K562 (cell line): ENCODE measurements around the gene RBM15. TPM values are rescaled to one million over a fixed set of nuclear protein-coding genes. Genes with fewer than 3 reads are reported as not detected.

Experiments
- ATAC-seq: fragments of 200-7000 bp; cut with Tn5 transposase; 3 replicates; pipeline ENCODE4 v1.9.1; 2020; ENCODE audit warnings: moderate library complexity
- BruUV-seq: library from RNA; stranded (reverse); fragments of 400-500 nt; replicated peaks from 2 replicates; lab custom pipeline; 2021; lab: Mats Ljungman, UMichigan
- CTCF ChIA-PET: fragments of 300-600 bp; formaldehyde crosslinking; extraction: SDS; loops from one replicate; lab custom pipeline; 2021; ENCODE audit warnings: low intra/inter-chr PET ratio; lab: Yijun Ruan, JAX
- POLR2A ChIA-PET: fragments of 300-600, 350-650 bp; sonication (Branson Sonifier 250); formaldehyde crosslinking; extraction: SDS; loops from one replicate; lab custom pipeline; 2021; ENCODE audit warnings: antibody characterized with exemption, inconsistent platforms; lab: Yijun Ruan, JAX
- DNase-seq, 4 experiments: peaks; one replicate each; pipeline versions ENCODE4 v3.0.0 to v3.0.0-alpha.2; 2011 to 2018; ENCODE audit warnings: low spot score in 3 of 4, mixed read lengths in 3 of 4; ENCODE audit errors: extremely low read depth in 1 of 4
- FAIRE-seq: peaks from 2 replicates; lab custom pipeline; 2011; peaks lifted over from hg19 to GRCh38; lab: Jason Lieb, UNC
- H2AFZ ChIP-seq: 2 replicates; pipeline ENCODE4 v1.6.0; 2011; ENCODE audit warnings: low read depth, low read length, control low read depth, inconsistent platforms
- H3K27ac ChIP-seq: fragments of 200-600 bp; 3 replicates; pipeline ENCODE4 v1.8.0; 2011; ENCODE audit warnings: low read depth, mild to moderate bottlenecking, control low read depth, inconsistent platforms, low read length, moderate library complexity, mixed read lengths; ENCODE audit errors: extremely low read depth
- H3K27me3 ChIP-seq, 2 experiments: fragments of 300-600 bp in 1 of 2; 2 replicates in 1 of 2; 3 replicates in 1 of 2; pipeline versions ENCODE4 v1.6.0 to v1.8.0; 2011; ENCODE audit warnings: inconsistent platforms in 2 of 2, low read length in 2 of 2, mild to moderate bottlenecking in 1 of 2, mixed read lengths in 1 of 2, moderate library complexity in 1 of 2; ENCODE audit not compliant: control insufficient read depth in 2 of 2, insufficient read depth in 2 of 2
- H3K36me3 ChIP-seq: fragments of 300-600 bp; 3 replicates; pipeline ENCODE4 v1.8.0; 2011; ENCODE audit warnings: mild to moderate bottlenecking, low read length, inconsistent platforms; ENCODE audit not compliant: control insufficient read depth, insufficient read depth
- H3K4me1 ChIP-seq, 2 experiments: fragments of 200-600 bp in 1 of 2; replicated peaks in 1 of 2; 2 replicates in 1 of 2; 3 replicates in 1 of 2; pipeline versions ENCODE4 v1.5.1 to v1.8.0; 2011; ENCODE audit warnings: inconsistent platforms in 2 of 2, low read length in 2 of 2, mild to moderate bottlenecking in 1 of 2, mixed read lengths in 1 of 2, moderate library complexity in 1 of 2; ENCODE audit not compliant: control insufficient read depth in 2 of 2, insufficient read depth in 2 of 2
- H3K4me2 ChIP-seq: 2 replicates; pipeline ENCODE4 v1.6.1; 2011; ENCODE audit warnings: low read length, control low read depth, inconsistent platforms, mixed read lengths; ENCODE audit not compliant: insufficient read depth
- H3K4me3 ChIP-seq: fragments of 200-600 bp; sonication (generic), shearing (Covaris generic); 2 replicates; pipeline ENCODE4 v1.5.1; 2016; ENCODE audit warnings: control low read depth, inconsistent platforms
- H3K79me2 ChIP-seq: fragments of 200-600 bp; 3 replicates; pipeline ENCODE4 v1.8.0; 2011; ENCODE audit warnings: low read length, inconsistent platforms; ENCODE audit not compliant: control insufficient read depth, insufficient read depth
- H3K9ac ChIP-seq, 2 experiments: 2 replicates each; pipeline versions ENCODE4 v1.6.0 to v1.6.1; 2011; ENCODE audit warnings: low read depth in 2 of 2, low read length in 2 of 2, control low read depth in 1 of 2, inconsistent platforms in 1 of 2, mild to moderate bottlenecking in 1 of 2, mixed read lengths in 1 of 2; ENCODE audit not compliant: insufficient read depth in 1 of 2
- H3K9me1 ChIP-seq: one replicate; pipeline ENCODE4 v1.6.0; 2011; ENCODE audit warnings: inconsistent platforms, mild to moderate bottlenecking, low read length, moderate library complexity; ENCODE audit not compliant: control insufficient read depth, insufficient read depth
- H3K9me3 ChIP-seq: replicated peaks from 2 replicates; pipeline ENCODE4 v1.5.1; 2011; ENCODE audit warnings: low read depth, low read length, inconsistent platforms; ENCODE audit not compliant: control insufficient read depth, insufficient read depth
- H4K20me1 ChIP-seq: replicated peaks from 2 replicates; pipeline ENCODE4 v1.6.1; 2011; ENCODE audit warnings: low read length, inconsistent platforms, mixed read lengths; ENCODE audit not compliant: control insufficient read depth, insufficient read depth
- AFF4 ChIP-seq: sonication (generic); formaldehyde crosslinking; IDR thresholded peaks from 2 replicates; pipeline ENCODE4 v1.8.0; 2023; ENCODE audit warnings: mild to moderate bottlenecking, missing genetic modification reagents
- BRF2 ChIP-seq: IDR thresholded peaks from 3 replicates; pipeline ENCODE4 v1.6.1; 2011; ENCODE audit warnings: borderline replicate concordance, mild to moderate bottlenecking; ENCODE audit not compliant: insufficient read length, insufficient read depth
- ELF2 ChIP-seq: fragments of 250-450 bp; sonication (Bioruptor Pico); IDR thresholded peaks from 2 replicates; pipeline ENCODE4 v1.5.0; 2021; ENCODE audit warnings: mild to moderate bottlenecking
- FOXJ2 ChIP-seq: fragments of 200-800 bp; sonication (Bioruptor generic); IDR thresholded peaks from 2 replicates; pipeline ENCODE4 v1.6.1; 2016; ENCODE audit warnings: missing genetic modification characterization, missing compliant biosample characterization
- FUS ChIP-seq: fragments of 200-400 bp; formaldehyde crosslinking; optimal IDR thresholded peaks from 2 replicates; pipeline ENCODE3; 2017; ENCODE audit warnings: low read depth, low read length
- HDAC8 ChIP-seq: fragments of 450-650 bp; IDR thresholded peaks from 2 replicates; pipeline ENCODE4 v1.6.1; 2016; ENCODE audit warnings: mild to moderate bottlenecking, missing genetic modification characterization, moderate library complexity, missing compliant biosample characterization
- KDM2B ChIP-seq: fragments of 250-450 bp; sonication (Bioruptor Pico); IDR thresholded peaks from 2 replicates; pipeline ENCODE4 v1.8.0; 2021; ENCODE audit warnings: mild to moderate bottlenecking, moderate library complexity
- MEF2A ChIP-seq: IDR thresholded peaks from 2 replicates; pipeline ENCODE4 v1.6.1; 2011; ENCODE audit warnings: low read depth, mild to moderate bottlenecking, low read length, moderate library complexity; ENCODE audit not compliant: control insufficient read depth
- MEIS2 ChIP-seq: fragments of 450-650 bp; IDR thresholded peaks from 2 replicates; pipeline ENCODE4 v1.6.1; 2014; ENCODE audit warnings: mild to moderate bottlenecking; ENCODE audit not compliant: partially characterized antibody
- MLX ChIP-seq, 2 experiments: fragments of 450-650 bp in 1 of 2; sonication (generic) in 1 of 2; formaldehyde crosslinking; conservative IDR thresholded peaks; 2 replicates each; pipeline versions ENCODE4 v1.4.0 to v1.8.1; 2020 to 2022; ENCODE audit warnings: mild to moderate bottlenecking in 1 of 2, missing genetic modification reagents in 1 of 2
- NFRKB ChIP-seq: fragments of 450-650 bp; IDR thresholded peaks from 2 replicates; pipeline ENCODE4 v1.6.1; 2016; ENCODE audit warnings: low read depth
- PHF20 ChIP-seq: fragments of 450-650 bp; IDR thresholded peaks from 2 replicates; pipeline ENCODE4 v1.6.1; 2018; ENCODE audit not compliant: partially characterized antibody
- VEZF1 ChIP-seq: fragments of 200-800 bp; sonication (Bioruptor generic); IDR thresholded peaks from 2 replicates; pipeline ENCODE4 v1.6.1; 2017; ENCODE audit warnings: missing genetic modification characterization, missing compliant biosample characterization
- YBX1 ChIP-seq: fragments of 450-650 bp; IDR thresholded peaks from 2 replicates; pipeline ENCODE4 v1.7.1; 2016; ENCODE audit warnings: mild to moderate bottlenecking
- ZNF507 ChIP-seq: conservative IDR thresholded peaks from 2 replicates; pipeline ENCODE4 v1.6.1; 2017; ENCODE audit warnings: missing genetic modification characterization, missing compliant biosample characterization
- ZNF586 ChIP-seq: fragments of 450-650 bp; formaldehyde crosslinking; conservative IDR thresholded peaks from 2 replicates; pipeline ENCODE4 v1.4.0; 2020; ENCODE audit warnings: mild to moderate bottlenecking, moderate library complexity
- ZSCAN32 ChIP-seq: fragments of 450-650 bp; formaldehyde crosslinking; IDR thresholded peaks from 2 replicates; pipeline ENCODE4 v1.4.0; 2020; ENCODE audit warnings: mild to moderate bottlenecking, moderate library complexity
- WGBS: fragments of 100-300 bp; shearing (Covaris generic); methylation state at CpG from one replicate; pipeline ENCODE4 v1.1.6; 2016; ENCODE audit warnings: low coverage, mixed read lengths; ENCODE audit not compliant: insufficient coverage; ENCODE audit errors: missing lambda C conversion rate; 5-methylcytosine and 5-hydroxymethylcytosine counted together
- in situ Hi-C: fragments of 300-500 bp; cut with MboI; formaldehyde crosslinking; loops from 4 replicates; pipeline ENCODE4 v1.15.0; 2018; ENCODE audit warnings: inconsistent platforms, mixed read lengths
- intact Hi-C: fragments of 100-400 bp; cut with micrococcal nuclease; formaldehyde crosslinking; loops from 2 replicates; pipeline ENCODE4 v1.14.2; 2022
- polyA plus RNA-seq, 8 experiments: library from polyadenylated mRNA; depleted of rRNA in 4 of 8; stranded (reverse) in 5 of 8; unstranded in 3 of 8; fragments of >200 nt; fragmentation: Nextera tagmentation in 2 of 8; fragmentation: Illumina TruSeq in 1 of 8; extraction: Ambion mirVana in 2 of 8; extraction: Trizol in 1 of 8; gene quantifications; 2 replicates each; pipeline versions ENCODE4 v1.2.1 to v1.2.3, GENCODE V29; 2011 to 2014; ENCODE audit warnings: inconsistent platforms in 1 of 8, missing spikeins in 1 of 8
- total RNA-seq, 7 experiments: library from RNA; depleted of rRNA in 6 of 7; stranded (reverse); fragments of >200 nt in 6 of 7; fragmentation: Illumina TruSeq in 2 of 7; extraction: Trizol in 2 of 7; gene quantifications; 2 replicates each; pipeline versions ENCODE4 v1.2.1 to v1.2.3, GENCODE V29; 2011 to 2021; ENCODE audit warnings: low replicate concordance in 1 of 7

Gene RBM15
- total and polyA plus RNA-seq, 9 of the 15 experiments (the other 6 are each of a cell fraction or from before 2014, with no cell fraction given): 2.4 to 63.4 (median 28.2) TPM

GRCh38 chr1:110320168-110320518 is 19.0 kb upstream of the RBM15 start:
- TF ChIP-seq MEF2A: no peak
- TF ChIP-seq ZNF586 (CRISPR knock-in tag): no peak
- no peak for TF ChIP-seq NFRKB
- TF ChIP-seq HDAC8 (tag): no peak
- TF ChIP-seq BRF2: no peak
- TF ChIP-seq FUS: no peak
- TF ChIP-seq AFF4 (CRISPR knock-in tag): no peak
- no peak for TF ChIP-seq ELF2
- no peak for TF ChIP-seq MEIS2
- TF ChIP-seq FOXJ2 (tag): no peak
- no peak for TF ChIP-seq ZSCAN32 (CRISPR knock-in tag)
- TF ChIP-seq YBX1: no peak
- TF ChIP-seq ZNF507 (tag): no peak
- no peak for TF ChIP-seq VEZF1 (CRISPR knock-in tag)
- no peak for TF ChIP-seq MLX (CRISPR knock-in tag; conservative IDR thresholded peaks at IDR 0.05)
- no peak for TF ChIP-seq KDM2B (CRISPR knock-in tag)
- no peak for TF ChIP-seq PHF20
- Histone ChIP-seq H3K36me3 (no peaks in the 10 kb centered on the region), H3K4me2 (no peak overlapping the region), H3K79me2 (no peaks in the 10 kb centered on the region), H3K27ac (no peak overlapping the region), H3K9ac (no peak overlapping the region), H3K9me1 (no peaks in the 10 kb centered on the region), H3K4me3 (no peak overlapping the region), H3K4me1 (no peaks in the 10 kb centered on the region), H3K9me3 (no peaks in the 10 kb centered on the region), H4K20me1 (no peaks in the 10 kb centered on the region), H3K27me3 (no peaks in the 10 kb centered on the region; a peak in 1 of 5 replicates), H2AFZ (no peak overlapping the region)
- BruUV-seq: no TSS peak
- DNase-seq: no peak
- ATAC-seq: no peak
- no peak for FAIRE-seq
- CTCF ChIA-PET: no interaction called here
- 0% methylated on average over 1 of the region's 1 CpG for whole genome bisulfite sequencing
- in situ Hi-C loops (no loop called here), intact Hi-C loops (no loop called here)
- POLR2A ChIA-PET: interaction anchor here (0.6 to 1.2 kb wide), 3 partner anchors 10 to 111 kb away, joined by 4 to 6 read pairs (median 5); no protein-coding TSS in a partner anchor
